Prostate gland (tissue), 2 donors: ENCODE measurements around the gene SGCE.

Experiments
- POLR2A ChIP-seq: fragments of 450-650 bp; IDR thresholded peaks from one replicate; pipeline ENCODE4 v1.6.1; 2016; ENCODE audit warnings: antibody characterized with exemption, mild to moderate bottlenecking
- POLR2AphosphoS5 ChIP-seq: sonication (generic); formaldehyde crosslinking; IDR thresholded peaks from one replicate; pipeline ENCODE4 v1.6.1; 2017; ENCODE audit warnings: antibody characterized with exemption
- TF ChIP-seq, protein P1 (sequence below), 4 experiments: fragments of 200-600 bp in 2 of 4; fragments of 450-650 bp in 2 of 4; sonication (generic) in 2 of 4; IDR thresholded peaks; 1 replicate in 3 of 4; 2 replicates in 1 of 4; pipeline ENCODE4 v1.5.1; 2016 to 2019; ENCODE audit warnings: antibody characterized with exemption in 4 of 4, mild to moderate bottlenecking in 2 of 4, moderate library complexity in 2 of 4

DNA sequence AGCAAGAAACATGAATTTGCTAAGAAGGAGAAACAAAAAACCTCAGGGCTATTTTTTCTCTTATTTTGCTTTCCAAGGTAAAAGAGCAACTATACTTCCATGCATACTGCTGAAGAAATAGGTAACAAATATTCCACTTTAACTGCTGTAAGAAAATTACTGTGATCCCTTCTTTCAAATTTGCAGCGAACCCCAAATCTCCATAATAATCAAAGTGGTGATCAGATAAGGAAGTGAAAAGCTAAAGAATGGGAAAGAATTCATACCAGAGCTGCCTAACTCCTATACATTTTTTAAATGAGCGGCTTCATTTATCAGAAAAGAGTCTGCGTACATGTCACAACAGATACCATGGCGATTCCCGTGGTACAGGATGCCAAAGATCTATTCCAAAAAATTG lies 7.2 kb downstream of the SGCE start:
- TF ChIP-seq, protein P1, sequence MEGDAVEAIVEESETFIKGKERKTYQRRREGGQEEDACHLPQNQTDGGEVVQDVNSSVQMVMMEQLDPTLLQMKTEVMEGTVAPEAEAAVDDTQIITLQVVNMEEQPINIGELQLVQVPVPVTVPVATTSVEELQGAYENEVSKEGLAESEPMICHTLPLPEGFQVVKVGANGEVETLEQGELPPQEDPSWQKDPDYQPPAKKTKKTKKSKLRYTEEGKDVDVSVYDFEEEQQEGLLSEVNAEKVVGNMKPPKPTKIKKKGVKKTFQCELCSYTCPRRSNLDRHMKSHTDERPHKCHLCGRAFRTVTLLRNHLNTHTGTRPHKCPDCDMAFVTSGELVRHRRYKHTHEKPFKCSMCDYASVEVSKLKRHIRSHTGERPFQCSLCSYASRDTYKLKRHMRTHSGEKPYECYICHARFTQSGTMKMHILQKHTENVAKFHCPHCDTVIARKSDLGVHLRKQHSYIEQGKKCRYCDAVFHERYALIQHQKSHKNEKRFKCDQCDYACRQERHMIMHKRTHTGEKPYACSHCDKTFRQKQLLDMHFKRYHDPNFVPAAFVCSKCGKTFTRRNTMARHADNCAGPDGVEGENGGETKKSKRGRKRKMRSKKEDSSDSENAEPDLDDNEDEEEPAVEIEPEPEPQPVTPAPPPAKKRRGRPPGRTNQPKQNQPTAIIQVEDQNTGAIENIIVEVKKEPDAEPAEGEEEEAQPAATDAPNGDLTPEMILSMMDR (IDR thresholded peaks at IDR 0.05), result no peak
- TF ChIP-seq POLR2A (no peak), POLR2AphosphoS5 (no peak)
